Panc1 (cell line): ENCODE data around the gene HDAC3. TPM values are rescaled to one million over a fixed set of nuclear protein-coding genes. Genes with fewer than 3 reads are reported as not detected.

ENCODE experiments used
- ATAC-seq: fragments of 200-7000 bp; cut with Tn5 transposase; 2 replicates; pipeline ENCODE4 v1.9.1; 2020; ENCODE audit warnings: mild to moderate bottlenecking, moderate library complexity
- BruUV-seq: library from RNA; stranded (reverse); fragments of 400-500 nt; replicated peaks from 2 replicates; lab custom pipeline; 2021; lab: Mats Ljungman, UMichigan
- CTCF ChIA-PET: fragments of 300-600 bp; sonication (Branson Sonifier 250); formaldehyde crosslinking; loops from one replicate; lab custom pipeline; 2022; ENCODE audit warnings: antibody characterized with exemption; lab: Charles Lee
- POLR2A ChIA-PET: fragments of 300-600 bp; sonication (Branson Sonifier 250); formaldehyde crosslinking; loops from one replicate; lab custom pipeline; 2022; ENCODE audit warnings: antibody characterized with exemption; lab: Charles Lee
- DNase-seq: peaks from one replicate; pipeline ENCODE4 v3.0.0-alpha.2; 2010; ENCODE audit warnings: low read depth, low spot score
- H3K27ac ChIP-seq: 2 replicates; pipeline ENCODE4 v1.5.1; 2011; ENCODE audit warnings: mild to moderate bottlenecking, low read length, inconsistent platforms
- H3K27me3 ChIP-seq: fragments of 200-500 bp; sonication (Bioruptor generic); 2 replicates; pipeline ENCODE4 v1.6.0; 2014; ENCODE audit warnings: low read length, inconsistent platforms; ENCODE audit not compliant: control insufficient read depth, insufficient read depth
- H3K36me3 ChIP-seq: fragments of 200-500 bp; sonication (Bioruptor generic); 2 replicates; pipeline ENCODE4 v1.5.1; 2014; ENCODE audit warnings: inconsistent platforms, mild to moderate bottlenecking, low read length, moderate library complexity; ENCODE audit not compliant: control insufficient read depth, insufficient read depth
- H3K4me1 ChIP-seq: 2 replicates; pipeline ENCODE4 v1.5.1; 2011; ENCODE audit warnings: inconsistent platforms, mild to moderate bottlenecking, low read length, moderate library complexity; ENCODE audit not compliant: control insufficient read depth, insufficient read depth
- H3K4me3 ChIP-seq, 2 experiments: 2 replicates each; pipeline ENCODE4 v1.5.1; 2011 to 2012; ENCODE audit warnings: low read depth in 2 of 2, low read length in 2 of 2, mild to moderate bottlenecking in 2 of 2, inconsistent platforms in 1 of 2, moderate library complexity in 1 of 2
- H3K9me3 ChIP-seq: fragments of 200-500 bp; sonication (Bioruptor generic); 2 replicates; pipeline ENCODE4 v1.5.1; 2014; ENCODE audit warnings: low read depth, mild to moderate bottlenecking, inconsistent platforms, low read length, moderate library complexity; ENCODE audit not compliant: control insufficient read depth, insufficient read depth
- CTCF ChIP-seq: fragments of 450-650 bp; IDR thresholded peaks from 2 replicates; pipeline ENCODE4 v1.5.1; 2017; ENCODE audit warnings: mild to moderate bottlenecking
- POLR2AphosphoS5 ChIP-seq: IDR thresholded peaks from 2 replicates; pipeline ENCODE4 v1.6.1; 2012; ENCODE audit warnings: mild to moderate bottlenecking, low read depth, low read length, moderate library complexity
- REST ChIP-seq, 2 experiments: IDR thresholded peaks; 2 replicates each; pipeline ENCODE4 v1.6.1; 2011 to 2012; ENCODE audit warnings: low read depth in 2 of 2, control low read depth in 1 of 2, low read length in 1 of 2, mild to moderate bottlenecking in 1 of 2, moderate library complexity in 1 of 2; ENCODE audit not compliant: insufficient read depth in 1 of 2
- SIN3A ChIP-seq: IDR thresholded peaks from 2 replicates; pipeline ENCODE4 v1.6.1; 2012; ENCODE audit warnings: low read depth, mild to moderate bottlenecking, low read length, moderate library complexity, borderline replicate concordance; ENCODE audit not compliant: insufficient read depth
- TCF7L2 ChIP-seq: IDR thresholded peaks from 2 replicates; pipeline ENCODE4 v1.6.1; 2011; ENCODE audit warnings: mild to moderate bottlenecking, low read depth, low read length, inconsistent platforms
- in situ Hi-C: cut with HindIII; loops from 2 replicates; pipeline ENCODE4 v1.10.0; 2016; ENCODE audit warnings: low sequenced_read_pairs, low pct_unique_long_range_greater_than_20kb
- intact Hi-C: fragments of 100-400 bp; cut with micrococcal nuclease; formaldehyde crosslinking; loops from one replicate; pipeline ENCODE4 v1.10.0; 2022; ENCODE audit not compliant: unreplicated experiment
- total RNA-seq: library from RNA; stranded (reverse); gene quantifications from one replicate; pipeline ENCODE4 v1.2.1, GENCODE V29; 2021; ENCODE audit not compliant: unreplicated experiment

The HDAC3 gene
- total RNA-seq, 1 experiment from 2014 or later: 75.5 TPM

DNA sequence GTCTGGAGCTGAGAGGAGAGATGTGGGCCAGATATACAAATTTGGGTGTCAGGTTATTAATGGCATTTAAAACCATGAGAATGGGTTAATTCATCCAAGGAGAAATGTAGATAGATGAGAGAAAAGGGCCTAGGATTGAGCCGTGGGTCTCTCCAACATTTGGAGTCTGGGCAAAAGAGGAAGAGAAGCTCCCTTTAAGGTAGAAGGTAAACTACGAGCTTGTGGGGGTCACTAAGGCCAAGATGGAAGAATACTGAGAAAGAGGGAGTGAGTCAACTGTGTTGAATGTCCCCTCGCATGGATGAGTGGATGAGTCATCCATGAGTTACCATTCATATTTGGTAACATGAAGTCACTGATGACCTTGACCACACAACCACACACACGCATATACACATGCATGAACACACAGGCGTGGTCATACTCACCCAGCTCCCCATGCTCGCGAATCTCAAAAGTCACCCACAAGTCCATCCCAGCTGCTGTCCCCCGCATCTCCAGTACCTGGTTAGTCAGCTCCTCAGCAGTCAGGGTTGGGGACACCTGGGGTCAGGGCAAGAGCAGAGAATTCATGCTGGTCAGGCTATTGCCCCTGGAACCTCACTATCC, 21.4 kb upstream of the HDAC3 start:
- H3K36me3 ChIP-seq: no peaks in the 10 kb centered on the region
- ATAC-seq: no peak
- no peaks in the 10 kb centered on the region for H3K4me1 ChIP-seq
- no peak for DNase-seq
- no peaks in the 10 kb centered on the region for H3K27me3 ChIP-seq
- no TSS peak for BruUV-seq
- CTCF ChIA-PET: no interaction called here
- in situ Hi-C loops: no loop called here
- POLR2A ChIA-PET: interaction anchor here (0.5 kb wide), 1 partner anchor 14 kb away, joined by 3 read pairs; no protein-coding TSS in a partner anchor
- H3K4me3 ChIP-seq: no peak overlapping the region
- no peaks in the 10 kb centered on the region for H3K9me3 ChIP-seq
- no peak overlapping the region for H3K27ac ChIP-seq
- TF ChIP-seq TCF7L2: no peak
- TF ChIP-seq REST (IDR thresholded peaks at IDR 0.05; ENCODE audit: insufficient read depth in 1 of 2, low read depth in 2 of 2, low read length in 1 of 2): no peak
- TF ChIP-seq CTCF: no peak
- no peak for TF ChIP-seq SIN3A
- TF ChIP-seq POLR2AphosphoS5: no peak
- intact Hi-C loops: no loop called here

DNA sequence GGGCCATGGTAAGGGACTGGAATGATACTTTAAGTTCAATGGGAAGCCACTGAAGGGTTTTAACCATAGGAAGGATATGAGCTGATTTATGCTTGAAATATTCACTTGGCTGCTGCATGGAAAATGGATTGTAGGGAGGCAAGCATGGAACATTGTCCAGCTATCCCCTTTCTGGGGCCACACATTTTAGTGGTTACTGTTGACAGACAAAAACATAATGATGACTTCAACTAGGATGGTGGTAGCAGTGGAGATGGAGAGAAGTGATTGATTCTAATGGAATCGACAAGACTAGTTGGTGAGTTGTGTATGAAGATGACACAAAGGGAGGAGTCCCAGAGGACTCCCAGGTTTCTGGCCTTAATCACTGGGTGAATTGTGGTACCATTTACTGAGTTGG, 20.8 kb upstream of the HDAC3 start:
- ATAC-seq: no peak
- H3K9me3 ChIP-seq: no peaks in the 10 kb centered on the region
- intact Hi-C loops (no loop called here), in situ Hi-C loops (no loop called here)
- H3K36me3 ChIP-seq: no peaks in the 10 kb centered on the region
- ChIA-PET CTCF (no interaction called here), POLR2A (interaction anchor here (0.5 kb wide), 1 partner anchor 14 kb away, joined by 3 read pairs; no protein-coding TSS in a partner anchor)
- no peak overlapping the region for H3K4me3 ChIP-seq
- no peaks in the 10 kb centered on the region for H3K27me3 ChIP-seq
- H3K27ac ChIP-seq: no peak overlapping the region
- no peak for TF ChIP-seq TCF7L2
- no peak for TF ChIP-seq POLR2AphosphoS5
- TF ChIP-seq SIN3A: no peak
- no peak for TF ChIP-seq REST (IDR thresholded peaks at IDR 0.05; ENCODE audit: insufficient read depth in 1 of 2, low read depth in 2 of 2, low read length in 1 of 2)
- no peak for TF ChIP-seq CTCF
- DNase-seq: no peak
- no peaks in the 10 kb centered on the region for H3K4me1 ChIP-seq
- no TSS peak for BruUV-seq
